Measurements from ENCODE around the gene RNF220.

The RNF220 gene

GRCh38 chr1:44616284-44616990 lies 211.4 kb downstream of the RNF220 start:
- DNase-seq = no peak

GRCh38 chr1:44616991-44617702 lies 212.1 kb downstream of the RNF220 start:
- no peak for DNase-seq

- DNase-seq = no peak
Observed at GRCh38 chr1:44617703-44618029, 212.6 kb downstream of the RNF220 start.

- DNase-seq = no peak
Observed at GRCh38 chr1:44619261-44619900, 214.3 kb downstream of the RNF220 start.

GRCh38 chr1:44620072-44620471 lies 215.0 kb downstream of the RNF220 start:
- DNase-seq = no peak

- DNase-seq = no peak
Observed at GRCh38 chr1:44621841-44622286, 216.8 kb downstream of the RNF220 start.

GRCh38 chr1:44624268-44624901 lies 219.3 kb downstream of the RNF220 start:
- no peak for DNase-seq

GRCh38 chr1:44625348-44625747 lies 220.3 kb downstream of the RNF220 start:
- no peak for DNase-seq

- DNase-seq = no peak
Observed at GRCh38 chr1:44628962-44629756, 224.1 kb downstream of the RNF220 start.

- DNase-seq = no peak
Observed at GRCh38 chr1:44630116-44630515, 225.1 kb downstream of the RNF220 start.

GRCh38 chr1:44631333-44631646 lies 226.2 kb downstream of the RNF220 start:
- DNase-seq = no peak

GRCh38 chr1:44631647-44632539 lies 226.8 kb downstream of the RNF220 start:
- peak; percentile 94 for DNase-seq

GRCh38 chr1:44632598-44632997 lies 227.5 kb downstream of the RNF220 start:
- peak; percentile 52 for DNase-seq

GRCh38 chr1:44634606-44635189 lies 229.6 kb downstream of the RNF220 start:
- no peak for DNase-seq

- no peak for DNase-seq
Observed at GRCh38 chr1:44635439-44635838, 230.4 kb downstream of the RNF220 start.

- no peak for DNase-seq
Observed at GRCh38 chr1:44636083-44636687, 231.1 kb downstream of the RNF220 start.

- no peak for DNase-seq
Observed at GRCh38 chr1:44636688-44637598, 231.9 kb downstream of the RNF220 start.

GRCh38 chr1:44637702-44638411 lies 232.8 kb downstream of the RNF220 start:
- no peak for DNase-seq

GRCh38 chr1:44640200-44640853 lies 235.3 kb downstream of the RNF220 start:
- no peak for DNase-seq
